GM13976 (cell line): Measurements from ENCODE around the gene PBRM1.

ENCODE experiments used
- DNase-seq: peaks from one replicate; pipeline ENCODE4 v3.0.0; 2012; ENCODE audit warnings: low spot score
- CTCF ChIP-seq: IDR thresholded peaks from 2 replicates; pipeline ENCODE4 v1.5.1; 2012; ENCODE audit warnings: borderline replicate concordance, mild to moderate bottlenecking; ENCODE audit not compliant: insufficient read depth; ENCODE audit errors: extremely low read depth, missing control alignments, control extremely low read depth
- in situ Hi-C: fragments of 300-500 bp; cut with MboI; formaldehyde crosslinking; loops from one replicate; pipeline ENCODE4 v1.12.0; 2022; ENCODE audit warnings: low sequenced_read_pairs, mixed read lengths, inconsistent platforms; ENCODE audit not compliant: unreplicated experiment

Gene PBRM1

GRCh38 chr3:52547143-52547542, 138.6 kb downstream of the PBRM1 start:
- in situ Hi-C loops = no loop called here
- TF ChIP-seq CTCF = no peak
- DNase-seq = no peak

GRCh38 chr3:52546111-52546901, 139.4 kb downstream of the PBRM1 start:
- no peak for DNase-seq
- in situ Hi-C loops = no loop called here
- no peak for TF ChIP-seq CTCF

GRCh38 chr3:52544937-52545336, 140.8 kb downstream of the PBRM1 start:
- no peak for TF ChIP-seq CTCF
- in situ Hi-C loops = no loop called here
- DNase-seq = no peak

- DNase-seq = no peak
- no peak for TF ChIP-seq CTCF
- in situ Hi-C loops = no loop called here
Measured at GRCh38 chr3:52541050-52541449, 144.7 kb downstream of the PBRM1 start.

GRCh38 chr3:52539010-52539653, 146.6 kb downstream of the PBRM1 start:
- no peak for TF ChIP-seq CTCF
- in situ Hi-C loops = no loop called here
- DNase-seq = no peak

- no peak for TF ChIP-seq CTCF
- in situ Hi-C loops = no loop called here
- DNase-seq = no peak
Measured at GRCh38 chr3:52537726-52538421, 147.8 kb downstream of the PBRM1 start.
